Uterus (tissue), 2 donors: ENCODE measurements around the gene ZNF598.

ENCODE experiments used
- CTCF ChIP-seq, 4 experiments: fragments of 200-600 bp in 2 of 4; fragments of 450-650 bp in 2 of 4; sonication (generic) in 2 of 4; IDR thresholded peaks; one replicate each; pipeline ENCODE4 v1.5.1; 2016 to 2019; ENCODE audit warnings: antibody characterized with exemption in 4 of 4, mild to moderate bottlenecking in 2 of 4, moderate library complexity in 1 of 4
- POLR2A ChIP-seq, 2 donors: fragments of 450-650 bp; IDR thresholded peaks; one replicate each; pipeline ENCODE4 v1.6.1; 2016; ENCODE audit warnings: antibody characterized with exemption in 2 of 2, mild to moderate bottlenecking in 1 of 2, moderate library complexity in 1 of 2

- no peak for TF ChIP-seq CTCF (IDR thresholded peaks at IDR 0.05)
- no peak for TF ChIP-seq POLR2A (IDR thresholded peaks at IDR 0.05)
These were observed 924 bp downstream of the ZNF598 start for GRCh38 chr16:2008631-2009163.
